HepG2 (cell line): ENCODE results near the gene FAM83C. TPM values are rescaled to one million over a fixed set of nuclear protein-coding genes. Genes with fewer than 3 reads are reported as not detected.
A peak's percentile ranks its signal among the peaks of the same experiment; 100 is the strongest.

Source experiments
- ATAD3A ChIP-seq: sonication (generic); formaldehyde crosslinking; IDR thresholded peaks from 2 replicates; pipeline ENCODE4 v1.4.0; 2020; ENCODE audit warnings: missing genetic modification reagents
- BHLHE40 ChIP-seq: IDR thresholded peaks from 2 replicates; pipeline ENCODE4 v1.6.1; 2011; ENCODE audit warnings: low read length, improper control_type of control experiment
- CC2D1A ChIP-seq: sonication (generic); formaldehyde crosslinking; IDR thresholded peaks from 2 replicates; pipeline ENCODE4 v1.8.1; 2023; ENCODE audit warnings: mild to moderate bottlenecking, missing genetic modification reagents
- FOSL1 ChIP-seq: sonication (generic); formaldehyde crosslinking; IDR thresholded peaks from 2 replicates; pipeline ENCODE4 v1.9.0; 2021; ENCODE audit warnings: missing genetic modification reagents, borderline replicate concordance
- GATAD2A ChIP-seq: IDR thresholded peaks from 2 replicates; pipeline ENCODE4 v1.6.1; 2016
- GRHL1 ChIP-seq: sonication (generic); formaldehyde crosslinking; conservative IDR thresholded peaks from 2 replicates; pipeline ENCODE4 v1.8.0; 2022; ENCODE audit warnings: missing genetic modification reagents
- HDAC1 ChIP-seq: sonication (generic); formaldehyde crosslinking; IDR thresholded peaks from 2 replicates; pipeline ENCODE4 v1.5.1; 2020; ENCODE audit warnings: mild to moderate bottlenecking, missing genetic modification reagents
- NONO ChIP-seq, 2 experiments: fragments of 450-650 bp in 1 of 2; sonication (generic) in 1 of 2; formaldehyde crosslinking in 1 of 2; IDR thresholded peaks in 1 of 2; conservative IDR thresholded peaks in 1 of 2; 2 replicates each; pipeline versions ENCODE4 v1.6.1 to v1.8.0; 2017 to 2022; ENCODE audit warnings: mild to moderate bottlenecking in 1 of 2, missing genetic modification reagents in 1 of 2, moderate library complexity in 1 of 2
- SPEN ChIP-seq: sonication (generic); formaldehyde crosslinking; IDR thresholded peaks from 2 replicates; pipeline ENCODE4 v1.5.1; 2020; ENCODE audit warnings: low read depth, mild to moderate bottlenecking, missing genetic modification reagents
- SSRP1 ChIP-seq: IDR thresholded peaks from 2 replicates; pipeline ENCODE4 v1.6.1; 2016; ENCODE audit warnings: control low read depth
- TAF1 ChIP-seq: sonication (generic); formaldehyde crosslinking; IDR thresholded peaks from 2 replicates; pipeline ENCODE4 v1.4.0; 2020; ENCODE audit warnings: missing genetic modification reagents
- ZBTB49 ChIP-seq: sonication (generic); formaldehyde crosslinking; IDR thresholded peaks from 2 replicates; pipeline ENCODE4 v1.4.0; 2020; ENCODE audit warnings: missing genetic modification reagents, borderline replicate concordance
- ZNF335 ChIP-seq: sonication (generic); formaldehyde crosslinking; IDR thresholded peaks from 2 replicates; pipeline ENCODE4 v1.4.0; 2020; ENCODE audit warnings: missing genetic modification reagents
- ZNF383 ChIP-seq: sonication (generic); formaldehyde crosslinking; IDR thresholded peaks from 2 replicates; pipeline ENCODE4 v1.4.0; 2020; ENCODE audit warnings: missing genetic modification reagents, mild to moderate bottlenecking, borderline replicate concordance
- ZNF496 ChIP-seq: sonication (generic); formaldehyde crosslinking; IDR thresholded peaks from 2 replicates; pipeline ENCODE4 v1.8.1; 2023; ENCODE audit warnings: mild to moderate bottlenecking, moderate library complexity, missing genetic modification reagents; ENCODE audit not compliant: insufficient replicate concordance
- ZNF609 ChIP-seq: sonication (generic); formaldehyde crosslinking; IDR thresholded peaks from 2 replicates; pipeline ENCODE4 v1.4.0; 2020; ENCODE audit warnings: mild to moderate bottlenecking, missing genetic modification reagents, borderline replicate concordance
- ZNF615 ChIP-seq: sonication (generic); formaldehyde crosslinking; IDR thresholded peaks from 2 replicates; pipeline ENCODE4 v1.5.0; 2020; ENCODE audit warnings: mild to moderate bottlenecking, missing genetic modification reagents, borderline replicate concordance
- ZNF737 ChIP-seq: sonication (generic); formaldehyde crosslinking; IDR thresholded peaks from 2 replicates; pipeline ENCODE4 v1.5.0; 2020; ENCODE audit warnings: missing genetic modification reagents, mild to moderate bottlenecking, borderline replicate concordance
- polyA plus RNA-seq, 8 experiments: library from polyadenylated mRNA; depleted of rRNA in 3 of 8; stranded (reverse) in 7 of 8; unstranded in 1 of 8; fragments of >200 nt; fragmentation: Illumina TruSeq in 4 of 8; extraction: Trizol in 4 of 8; gene quantifications; 2 replicates each; pipeline versions ENCODE4 v1.2.1 to v1.2.3, GENCODE V29; 2011 to 2016; ENCODE audit warnings: low read depth in 4 of 8, missing spikeins in 1 of 8, mixed read lengths in 1 of 8; ENCODE audit not compliant: insufficient read depth in 1 of 8
- total RNA-seq, 5 experiments: library from RNA; depleted of rRNA; stranded (reverse); fragments of >200 nt; fragmentation: Illumina TruSeq; extraction: Trizol; gene quantifications; 2 replicates each; pipeline ENCODE4 v1.2.3, GENCODE V29; 2016; ENCODE audit warnings: low read depth in 1 of 5

FAM83C gene
- total and polyA plus RNA-seq, 2 of the 13 experiments (the other 11 are each of a cell fraction or from before 2014, with no cell fraction given) = 0.04 TPM; not detected in 1

GRCh38 chr20:35305682-35306556 is 13.7 kb upstream of the FAM83C start (continued):
- TF ChIP-seq ZNF609 (CRISPR knock-in tag) = peak; percentile 33; the same call in 1 of the 2 replicates
- peak; percentile 13; the same call in 1 of the 2 replicates for TF ChIP-seq ATAD3A (CRISPR knock-in tag)
- no peak for TF ChIP-seq NONO (IDR thresholded peaks at IDR 0.05)
- TF ChIP-seq NONO (CRISPR knock-in tag; conservative IDR thresholded peaks at IDR 0.05) = 0 out of 2 replicates have a peak, but pooled peaks have one; percentile 1
- TF ChIP-seq SPEN (CRISPR knock-in tag) = no peak
- peak; percentile 94 for TF ChIP-seq GATAD2A (CRISPR knock-in tag)
- peak; percentile 77 for TF ChIP-seq BHLHE40
- TF ChIP-seq GRHL1 = no peak
- TF ChIP-seq ZNF496 (CRISPR knock-in tag) = no peak
- TF ChIP-seq SSRP1 (CRISPR knock-in tag) = no peak
- TF ChIP-seq CC2D1A (CRISPR knock-in tag) = no peak
- no peak for TF ChIP-seq ZNF737 (CRISPR knock-in tag)
- TF ChIP-seq TAF1 (CRISPR knock-in tag) = no peak
- no peak for TF ChIP-seq ZBTB49 (CRISPR knock-in tag)
- TF ChIP-seq ZNF383 = no peak
- TF ChIP-seq HDAC1 (CRISPR knock-in tag) = no peak; the same call in 1 of the 2 replicates
- peak; percentile 85 for TF ChIP-seq FOSL1 (CRISPR knock-in tag)
- TF ChIP-seq ZNF335 = peak; percentile 91
- no peak for TF ChIP-seq ZNF615
